Hepatocyte (in vitro differentiated cells): ENCODE measurements around the gene TMEM131. TPM values are rescaled to one million over a fixed set of nuclear protein-coding genes. Genes with fewer than 3 reads are reported as not detected.

Source experiments
- DNase-seq: peaks from one replicate; pipeline ENCODE4 v3.0.0-alpha.2; 2016; ENCODE audit warnings: low spot score
- H2AFZ ChIP-seq: fragments of 200-600 bp; sonication (generic); 2 replicates; pipeline ENCODE4 v1.6.0; 2016; ENCODE audit warnings: antibody characterized with exemption, mild to moderate bottlenecking
- H3K27ac ChIP-seq: fragments of 200-600 bp; sonication (generic); 2 replicates; pipeline ENCODE4 v1.5.1; 2016; ENCODE audit warnings: mild to moderate bottlenecking
- H3K27me3 ChIP-seq: fragments of 200-600 bp; sonication (generic); 2 replicates; pipeline ENCODE4 v1.6.1; 2016
- H3K36me3 ChIP-seq: fragments of 200-600 bp; sonication (generic); replicated peaks from 2 replicates; pipeline ENCODE4 v1.5.1; 2016; ENCODE audit warnings: low read depth; ENCODE audit not compliant: insufficient read depth
- H3K4me1 ChIP-seq: fragments of 200-600 bp; sonication (generic); 2 replicates; pipeline ENCODE4 v1.5.1; 2016; ENCODE audit warnings: mild to moderate bottlenecking, moderate library complexity; ENCODE audit not compliant: insufficient read depth
- H3K4me2 ChIP-seq: fragments of 200-600 bp; sonication (generic); 2 replicates; pipeline ENCODE4 v1.6.0; 2016
- H3K4me3 ChIP-seq: fragments of 200-600 bp; sonication (generic); 2 replicates; pipeline ENCODE4 v1.5.1; 2016; ENCODE audit warnings: mild to moderate bottlenecking
- H3K79me2 ChIP-seq: fragments of 200-600 bp; sonication (generic); 2 replicates; pipeline ENCODE4 v1.6.0; 2017; ENCODE audit warnings: mild to moderate bottlenecking
- H3K9me2 ChIP-seq: fragments of 200-600 bp; sonication (generic); replicated peaks from 2 replicates; pipeline ENCODE4 v1.6.0; 2017; ENCODE audit warnings: mild to moderate bottlenecking; ENCODE audit not compliant: insufficient read depth
- H3K9me3 ChIP-seq: fragments of 200-600 bp; sonication (generic); 2 replicates; pipeline ENCODE4 v1.5.1; 2016; ENCODE audit warnings: low read depth, mild to moderate bottlenecking
- H4K20me1 ChIP-seq: fragments of 200-600 bp; sonication (generic); 2 replicates; pipeline ENCODE4 v1.6.0; 2016; ENCODE audit warnings: mild to moderate bottlenecking; ENCODE audit not compliant: insufficient read depth, poor library complexity, severe bottlenecking
- CTCF ChIP-seq: fragments of 200-600 bp; sonication (generic); IDR thresholded peaks from 2 replicates; pipeline ENCODE4 v1.5.1; 2016; ENCODE audit warnings: antibody characterized with exemption, mild to moderate bottlenecking; ENCODE audit not compliant: poor library complexity
- EZH2 ChIP-seq: fragments of 200-600 bp; sonication (generic); IDR thresholded peaks from 2 replicates; pipeline ENCODE4 v1.6.1; 2016; ENCODE audit warnings: antibody characterized with exemption, mild to moderate bottlenecking, borderline replicate concordance
- EZH2phosphoT487 ChIP-seq: fragments of 200-600 bp; sonication (generic); IDR thresholded peaks from one replicate; pipeline ENCODE4 v1.6.1; 2018; ENCODE audit warnings: antibody characterized with exemption, mild to moderate bottlenecking, low read depth, moderate library complexity; ENCODE audit not compliant: unreplicated experiment, severe bottlenecking
- WGBS: methylation state at CpG from one replicate; pipeline ENCODE4 v1.1.6; 2016; ENCODE audit warnings: low lambda C conversion rate; ENCODE audit errors: missing lambda C conversion rate; 5-methylcytosine and 5-hydroxymethylcytosine counted together
- polyA plus RNA-seq: library from polyadenylated mRNA; unstranded; fragments of >200 nt; fragmentation: Nextera tagmentation; extraction: Ambion mirVana; gene quantifications from 2 replicates; pipeline ENCODE4 v1.2.1, GENCODE V29; 2016
- total RNA-seq: library from RNA; depleted of rRNA; stranded (reverse); fragments of >200 nt; gene quantifications from 2 replicates; pipeline ENCODE4 v1.2.3, GENCODE V29; 2014

Gene TMEM131
- total and polyA plus RNA-seq, 2 experiments from 2014 or later = 17.5 to 42.1 TPM

GRCh38 chr2:97769308-97769707, 226.4 kb downstream of the TMEM131 start:
- H3K4me2 ChIP-seq = no peak overlapping the region
- no peaks in the 10 kb centered on the region for H3K4me1 ChIP-seq
- no peaks in the 10 kb centered on the region for H3K79me2 ChIP-seq
- H3K36me3 ChIP-seq = peaks cover 3% of the 10 kb centered on the region
- no peaks in the 10 kb centered on the region for H4K20me1 ChIP-seq
- no peaks in the 10 kb centered on the region for H3K27me3 ChIP-seq
- no peak overlapping the region for H3K27ac ChIP-seq
- 100% methylated on average over 3 of the region's 3 CpGs for WGBS
- H3K9me3 ChIP-seq = no peaks in the 10 kb centered on the region
- no peaks in the 10 kb centered on the region for H3K9me2 ChIP-seq
- TF ChIP-seq EZH2phosphoT487 (no peak), CTCF (no peak), EZH2 (no peak)
- no peak overlapping the region for H3K4me3 ChIP-seq
- no peak for DNase-seq
- H2AFZ ChIP-seq = no peak overlapping the region

GRCh38 chr2:97766567-97766966, 229.2 kb downstream of the TMEM131 start:
- H3K9me3 ChIP-seq = no peaks in the 10 kb centered on the region
- no peaks in the 10 kb centered on the region for H3K4me1 ChIP-seq
- no peaks in the 10 kb centered on the region for H4K20me1 ChIP-seq
- no peak overlapping the region for H2AFZ ChIP-seq
- no peak for TF ChIP-seq EZH2phosphoT487
- TF ChIP-seq CTCF = no peak
- TF ChIP-seq EZH2 = no peak
- no peak overlapping the region for H3K4me3 ChIP-seq
- H3K27me3 ChIP-seq = no peaks in the 10 kb centered on the region
- no peaks in the 10 kb centered on the region for H3K9me2 ChIP-seq
- no peaks in the 10 kb centered on the region for H3K79me2 ChIP-seq
- 96% methylated on average over 5 of the region's 5 CpGs for WGBS
- H3K36me3 ChIP-seq = peaks cover 3% of the 10 kb centered on the region
- no peak overlapping the region for H3K4me2 ChIP-seq
- no peak for DNase-seq
- no peak overlapping the region for H3K27ac ChIP-seq

GRCh38 chr2:97765933-97766332, 229.8 kb downstream of the TMEM131 start:
- H3K4me2 ChIP-seq = no peak overlapping the region
- H3K9me2 ChIP-seq = no peaks in the 10 kb centered on the region
- no peak overlapping the region for H3K4me3 ChIP-seq
- no peaks in the 10 kb centered on the region for H3K27me3 ChIP-seq
- DNase-seq = no peak
- H3K9me3 ChIP-seq = no peaks in the 10 kb centered on the region
- no peaks in the 10 kb centered on the region for H4K20me1 ChIP-seq
- no peak overlapping the region for H3K27ac ChIP-seq
- no peak for TF ChIP-seq CTCF
- no peak for TF ChIP-seq EZH2
- TF ChIP-seq EZH2phosphoT487 = no peak
- H3K79me2 ChIP-seq = no peaks in the 10 kb centered on the region
- peaks cover 3% of the 10 kb centered on the region for H3K36me3 ChIP-seq
- WGBS = 93% methylated on average over 4 of the region's 4 CpGs
- H2AFZ ChIP-seq = no peak overlapping the region
- no peaks in the 10 kb centered on the region for H3K4me1 ChIP-seq
